ENCODE measurements around the gene SEC23B.

GRCh38 chr20:18566892-18567738 lies 59.4 kb downstream of the SEC23B start, which contains the start of gene SMIM26:
- no peak for TF ChIP-seq CTCF (conservative IDR thresholded peaks at IDR 0.05)
- TF ChIP-seq ZFX (IDR thresholded peaks at IDR 0.05): peak; percentile 89
